ENCODE results near the gene TCL1B.
"Not testable (repeated sequence)": the region's sequence is repeated elsewhere in the genome, so short reads cannot be mapped to it uniquely, and the experiment has no call there.

TCL1B gene

DNA sequence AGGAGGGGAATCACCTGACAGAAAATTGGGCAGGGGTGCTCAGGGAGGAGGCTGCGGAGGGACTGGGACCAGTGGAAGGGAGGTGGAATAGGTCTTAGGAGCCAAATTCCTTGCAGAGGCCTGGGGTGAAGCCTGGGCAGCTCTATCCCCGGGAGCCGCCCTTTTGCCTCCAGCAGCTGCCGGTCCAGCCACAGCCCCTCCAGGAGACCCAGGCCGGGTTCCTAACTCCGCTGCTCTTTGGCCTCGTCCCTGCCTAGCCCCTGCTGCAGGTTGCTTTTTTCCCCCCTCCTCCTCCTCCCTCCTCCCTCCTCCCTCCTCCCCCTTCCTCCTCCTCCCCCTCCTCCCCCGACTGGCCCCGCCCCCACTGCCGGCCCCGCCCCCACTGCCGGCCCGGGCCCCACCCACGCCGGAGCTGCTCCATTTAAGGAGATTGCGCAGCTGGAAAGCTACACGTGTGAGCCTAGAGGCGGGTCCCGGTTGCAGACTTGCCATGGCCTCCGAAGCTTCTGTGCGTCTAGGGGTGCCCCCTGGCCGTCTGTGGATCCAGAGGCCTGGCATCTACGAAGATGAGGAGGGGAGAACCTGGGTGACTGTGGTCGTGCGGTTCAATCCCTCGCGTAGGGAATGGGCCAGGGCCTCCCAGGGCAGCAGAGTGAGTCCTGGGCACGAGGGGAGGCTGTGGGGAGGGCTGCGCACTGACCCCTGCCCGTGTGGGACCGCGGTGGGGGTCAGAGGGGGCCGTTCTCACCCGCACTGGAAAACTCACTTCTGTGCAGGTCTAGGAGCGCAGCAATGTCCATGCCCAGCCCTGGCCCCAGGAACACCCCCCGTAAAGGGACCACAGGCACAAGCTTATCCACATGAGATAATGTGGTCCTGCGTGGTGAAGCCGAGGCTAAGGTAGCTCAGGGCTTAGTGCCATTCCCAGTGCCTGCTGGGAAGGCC lies at the start of gene TCL1B:
Gene TCL1B, plus strand, starts transcription at position 449 of the 945 bp plus-strand sequence. Its CDS starts 42 bp downstream, at position 491.
- no peak for DNase-seq (ENCODE audit: low read depth, low spot score)

DNA sequence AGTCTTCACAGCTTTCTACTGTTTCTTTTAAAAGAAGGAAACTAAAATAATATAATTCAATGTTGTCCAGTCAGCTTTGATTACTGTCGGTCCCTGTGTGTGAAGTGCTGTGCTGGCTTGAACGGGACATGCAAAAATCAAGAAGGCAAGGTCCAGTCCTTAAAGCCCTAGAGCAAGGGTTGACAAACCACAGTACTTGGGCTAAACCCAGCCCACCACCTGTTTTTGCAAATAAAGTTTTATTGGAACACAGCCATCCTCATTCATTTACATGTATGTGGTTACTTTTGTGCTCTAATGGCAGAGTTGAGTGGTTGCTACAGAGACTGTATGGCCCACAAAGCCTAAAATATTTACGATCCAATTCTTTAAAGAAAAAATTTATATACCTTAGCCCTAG lies 41.2 kb upstream of the TCL1B start:
- no peak for DNase-seq (ENCODE audit: low read depth, low spot score)

GRCh38 chr14:95645389-95645996 lies 40.7 kb upstream of the TCL1B start:
- no peak for DNase-seq (ENCODE audit: low read depth, low spot score)

DNA sequence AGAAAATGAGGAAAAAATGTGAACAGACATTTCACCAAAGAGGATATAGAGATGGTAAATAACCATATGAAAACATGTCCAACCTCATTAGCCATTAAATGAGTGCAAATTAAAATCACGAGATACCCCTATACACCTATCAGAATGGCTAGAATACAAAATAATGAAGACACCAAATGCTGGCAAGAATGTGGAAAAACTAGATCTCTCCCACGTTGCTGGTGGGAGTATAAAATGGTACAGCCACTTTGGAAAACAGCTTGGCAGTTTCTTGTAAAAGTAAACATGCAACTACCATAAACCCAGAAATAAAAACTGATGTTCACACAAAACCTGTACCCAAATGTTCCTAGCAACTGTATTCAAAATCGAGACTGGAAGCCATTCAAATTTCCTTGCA lies 38.3 kb upstream of the TCL1B start:
- DNase-seq (ENCODE audit: low read depth, low spot score) = no peak

- DNase-seq (ENCODE audit: low read depth, low spot score) = no peak
Observed at GRCh38 chr14:95649230-95649629, 37.0 kb upstream of the TCL1B start.

GRCh38 chr14:95651028-95651427 lies 35.2 kb upstream of the TCL1B start:
- DNase-seq (ENCODE audit: low read depth, low spot score) = no peak

- DNase-seq (ENCODE audit: low read depth, low spot score) = no peak
Observed at GRCh38 chr14:95651821-95652583, 34.2 kb upstream of the TCL1B start.

GRCh38 chr14:95652690-95653089 lies 33.5 kb upstream of the TCL1B start:
- no peak for DNase-seq (ENCODE audit: low read depth, low spot score)

DNA sequence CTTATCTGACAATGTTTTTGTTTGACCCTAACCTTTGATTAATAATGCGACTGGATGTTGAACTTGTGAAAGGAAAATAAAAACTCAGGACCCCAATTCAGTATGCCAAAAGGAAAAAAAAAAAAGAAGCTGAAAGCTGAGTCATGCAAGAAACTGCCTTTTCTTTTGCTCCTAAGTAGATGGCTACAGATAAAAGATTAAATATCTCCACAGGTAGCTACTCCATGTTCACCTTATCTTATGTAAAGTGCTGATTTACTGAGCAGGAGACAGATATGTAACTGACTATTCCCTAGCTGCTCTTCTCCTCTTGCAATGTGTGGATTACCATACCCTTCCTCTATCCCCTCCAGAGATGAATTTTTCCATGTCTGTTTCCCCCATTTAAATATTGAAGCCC lies 30.8 kb upstream of the TCL1B start:
- no peak for DNase-seq (ENCODE audit: low read depth, low spot score)

DNA sequence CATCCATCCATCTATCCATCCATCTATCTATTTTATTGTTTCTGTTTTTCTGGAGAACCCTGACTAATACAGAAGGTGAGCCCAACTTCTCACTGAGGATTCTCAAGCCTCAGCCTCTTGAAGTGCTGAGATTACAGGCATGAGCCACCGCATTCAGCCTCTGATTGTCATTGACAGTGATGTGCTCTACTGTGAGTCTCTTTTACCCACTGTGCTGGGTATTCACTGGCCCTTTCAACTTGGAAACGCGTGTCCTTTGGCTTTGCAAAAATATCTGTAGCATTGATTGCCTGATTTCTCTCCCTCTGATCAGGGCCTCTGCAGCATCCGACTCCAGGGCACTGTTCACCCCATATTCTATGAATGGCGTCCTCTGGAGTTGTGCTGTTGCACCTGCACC lies 29.6 kb upstream of the TCL1B start:
- DNase-seq (ENCODE audit: low read depth, low spot score) = no peak

GRCh38 chr14:95657454-95657853 lies 28.8 kb upstream of the TCL1B start:
- no peak for DNase-seq (ENCODE audit: low read depth, low spot score)

- no peak for DNase-seq (ENCODE audit: low read depth, low spot score)
Observed at GRCh38 chr14:95659293-95659989, 26.8 kb upstream of the TCL1B start.

DNA sequence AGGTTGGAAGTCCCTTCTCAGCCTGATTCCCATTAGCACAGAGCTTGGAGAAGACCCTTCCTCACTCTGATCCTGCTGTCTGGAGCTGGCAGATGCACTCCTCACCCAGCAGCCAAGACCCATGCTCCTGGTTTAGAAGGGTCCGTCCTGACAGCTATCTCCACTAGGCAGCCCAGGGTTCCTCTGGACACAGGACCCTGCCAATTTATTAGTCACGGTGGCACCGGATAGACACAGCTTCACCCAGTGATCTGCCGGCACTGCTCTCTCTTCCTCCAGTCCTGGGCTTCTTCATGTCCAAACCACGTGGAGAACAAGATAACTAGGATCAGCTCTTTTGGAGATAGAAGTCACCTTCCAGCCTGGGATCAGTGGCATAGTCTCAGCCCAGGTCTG lies 26.2 kb upstream of the TCL1B start:
- no peak for DNase-seq (ENCODE audit: low read depth, low spot score)

- DNase-seq (ENCODE audit: low read depth, low spot score) = no peak
Observed at GRCh38 chr14:95660651-95661515, 25.3 kb upstream of the TCL1B start.

DNA sequence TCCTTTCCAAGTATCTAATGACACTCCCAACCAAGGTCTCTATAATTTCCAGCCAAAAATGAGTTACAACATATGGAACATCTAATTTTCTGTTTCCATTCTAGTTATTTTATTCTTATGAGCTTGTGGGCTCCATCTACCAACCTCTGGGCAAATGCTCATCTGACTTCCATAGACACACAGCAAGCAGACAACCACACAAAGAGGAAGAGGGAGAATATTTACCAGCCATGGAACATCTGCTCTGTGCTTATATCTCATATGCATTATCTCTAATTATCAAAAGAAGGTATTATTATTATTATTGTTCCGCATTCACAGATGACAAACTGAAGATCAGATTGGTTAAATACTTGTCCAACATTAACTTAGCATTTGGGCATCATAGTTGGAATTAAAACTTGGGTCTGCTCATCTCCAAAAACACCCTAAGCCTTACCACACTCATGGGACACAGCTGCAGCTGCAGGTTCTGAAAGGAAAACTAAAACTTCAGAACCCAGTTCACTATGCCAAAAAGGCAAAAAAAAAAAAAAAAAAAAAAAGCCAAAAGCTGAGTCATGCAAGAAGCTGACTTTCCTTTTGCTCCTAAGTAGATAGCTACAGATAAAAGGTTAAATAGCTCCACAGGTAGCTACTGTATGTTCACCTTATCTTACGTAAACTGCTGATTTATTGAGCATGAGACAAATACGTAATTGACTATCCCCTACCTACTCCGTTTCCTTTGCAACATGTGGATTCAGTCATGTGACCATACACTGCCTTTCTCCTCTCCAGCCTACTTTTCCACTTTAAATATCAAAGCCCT lies 23.6 kb upstream of the TCL1B start:
- DNase-seq (ENCODE audit: low read depth, low spot score) = no peak

GRCh38 chr14:95663226-95663797 lies 22.9 kb upstream of the TCL1B start:
- DNase-seq (ENCODE audit: low read depth, low spot score) = no peak

DNA sequence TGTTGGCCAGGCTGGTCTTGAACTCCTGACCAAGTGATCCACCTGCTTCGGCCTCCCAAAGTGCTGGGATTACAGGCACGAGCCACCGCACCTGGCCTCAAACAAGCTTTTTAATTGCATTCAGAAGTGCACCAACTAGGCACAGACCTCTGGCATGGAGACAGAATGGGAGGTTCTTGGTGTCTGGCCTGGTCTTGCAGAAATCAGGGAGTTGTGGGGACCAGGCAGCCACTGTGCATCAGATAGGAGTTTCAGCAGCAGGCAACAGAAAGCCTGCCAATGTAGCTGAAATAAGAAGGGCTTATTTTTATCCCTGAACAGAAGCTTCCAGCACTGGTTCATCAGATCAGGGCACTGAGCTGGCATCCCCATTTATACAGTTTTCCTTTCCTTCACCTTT lies 22.2 kb upstream of the TCL1B start:
- no peak for DNase-seq (ENCODE audit: low read depth, low spot score)

DNA sequence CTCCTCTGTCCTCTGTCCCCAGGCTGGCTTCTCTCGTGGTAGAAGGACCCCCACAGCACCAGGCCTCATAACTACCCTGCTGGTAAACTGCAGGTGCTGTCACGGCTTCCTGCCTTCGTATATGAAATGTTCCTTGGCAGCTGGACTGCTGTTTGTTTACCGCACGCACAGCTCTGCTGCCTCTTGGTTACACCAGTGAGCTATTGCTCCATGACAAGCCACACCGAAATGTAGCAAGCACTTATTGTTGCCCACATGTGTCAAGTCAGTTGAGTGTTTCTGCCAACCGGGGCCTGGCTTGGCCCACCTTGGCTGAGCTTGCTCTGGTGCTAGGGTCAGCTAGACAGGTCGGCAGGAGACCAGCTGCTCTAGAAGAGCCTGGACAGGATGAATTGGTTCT lies 21.7 kb upstream of the TCL1B start:
- no peak for DNase-seq (ENCODE audit: low read depth, low spot score)

- not testable (repeated sequence) for DNase-seq (ENCODE audit: low read depth, low spot score)
Observed at GRCh38 chr14:95665530-95665929, 20.7 kb upstream of the TCL1B start.

- DNase-seq (ENCODE audit: low read depth, low spot score) = no peak
Observed at GRCh38 chr14:95666450-95666849, 19.8 kb upstream of the TCL1B start.
